ENCODE data around the gene FILIP1L. TPM values are rescaled to one million over a fixed set of nuclear protein-coding genes. Genes with fewer than 3 reads are reported as not detected.

The FILIP1L gene
- total RNA-seq, 1 donor from 2014 or later, result 48.5 TPM

DNA sequence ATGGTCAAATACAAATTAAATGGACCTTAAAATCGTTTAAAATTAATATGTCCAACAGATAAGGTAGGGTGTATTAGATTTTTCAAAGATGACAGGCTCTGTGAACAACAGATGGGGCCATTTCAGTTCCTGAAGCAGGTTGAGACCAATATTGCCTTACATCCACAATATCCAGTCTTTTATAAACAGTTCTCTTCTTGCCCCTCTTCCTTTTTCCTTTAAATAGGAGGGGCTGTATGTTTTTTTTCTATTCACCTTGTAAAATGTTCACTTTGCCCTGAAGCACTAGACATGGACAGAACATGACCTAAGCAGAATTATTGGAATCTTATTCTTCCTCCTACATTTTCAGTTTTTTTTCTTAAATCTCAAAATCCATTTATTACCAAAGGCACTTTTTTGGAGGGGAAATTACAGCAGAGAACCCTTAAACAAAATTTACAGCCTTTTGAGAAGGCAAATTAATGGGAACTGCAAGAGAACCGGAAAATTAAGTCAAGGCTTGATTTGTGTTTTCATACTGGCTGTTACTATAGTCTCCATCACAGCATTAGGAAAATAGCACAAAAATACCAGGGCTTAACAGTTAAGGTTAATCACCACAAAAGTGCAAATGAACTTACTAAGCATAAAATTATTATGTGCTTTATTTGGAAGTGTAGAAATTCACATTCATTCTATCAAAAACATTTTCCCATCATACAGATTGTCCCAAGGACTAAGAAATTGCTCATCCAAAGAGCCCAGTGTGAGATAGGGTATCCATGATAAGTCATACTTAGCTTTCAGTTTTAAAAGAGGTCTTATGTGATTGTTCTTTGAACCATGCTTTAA, 240.8 kb downstream of the FILIP1L start:
- no peak for DNase-seq (ENCODE audit: low spot score)

GRCh38 chr3:99872923-99873254, 241.4 kb downstream of the FILIP1L start:
- DNase-seq (ENCODE audit: low spot score), result no peak

DNA sequence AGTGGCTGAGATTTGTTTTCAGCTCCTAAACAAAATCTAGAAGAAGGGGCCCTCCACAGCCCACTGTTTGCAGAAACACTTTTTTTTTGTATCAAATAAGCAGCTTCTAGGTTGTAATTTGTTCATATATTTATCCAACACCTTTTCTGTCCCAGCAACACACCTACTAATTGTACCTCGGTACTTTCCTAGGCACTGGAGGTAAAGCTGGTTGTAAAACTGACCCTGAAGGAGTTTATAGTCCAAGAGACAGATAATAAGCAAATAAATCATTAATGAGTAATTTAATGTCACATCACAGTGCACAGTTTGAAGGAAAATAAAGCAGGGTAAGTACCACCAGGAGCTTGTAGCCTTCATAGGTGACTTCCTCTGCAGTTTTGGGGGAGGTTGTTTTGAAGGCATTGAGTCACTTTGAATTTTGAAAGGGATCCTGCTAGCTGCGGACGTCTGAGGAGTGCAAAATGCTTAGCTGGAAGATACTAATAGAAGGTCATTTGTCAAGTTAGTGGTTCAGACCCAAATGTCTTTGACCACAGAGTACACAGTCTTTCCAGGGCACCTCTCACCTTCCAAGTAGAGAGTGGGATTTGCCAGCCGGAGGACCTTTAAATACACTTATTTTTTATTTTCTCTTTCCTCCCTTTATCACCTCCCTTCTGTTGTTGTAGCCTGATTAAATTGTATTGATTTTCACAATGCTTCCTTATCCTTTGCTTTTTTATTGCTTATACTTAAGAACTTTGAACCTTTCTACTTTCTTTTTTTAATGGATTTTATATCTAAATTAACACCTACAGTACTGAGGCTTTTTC, 242.9 kb downstream of the FILIP1L start:
- no peak for DNase-seq (ENCODE audit: low spot score)

- no peak for DNase-seq (ENCODE audit: low spot score)
Observed at GRCh38 chr3:99870712-99871111, 243.6 kb downstream of the FILIP1L start.

GRCh38 chr3:99869621-99870020, 244.7 kb downstream of the FILIP1L start:
- no peak for DNase-seq (ENCODE audit: low spot score)

DNA sequence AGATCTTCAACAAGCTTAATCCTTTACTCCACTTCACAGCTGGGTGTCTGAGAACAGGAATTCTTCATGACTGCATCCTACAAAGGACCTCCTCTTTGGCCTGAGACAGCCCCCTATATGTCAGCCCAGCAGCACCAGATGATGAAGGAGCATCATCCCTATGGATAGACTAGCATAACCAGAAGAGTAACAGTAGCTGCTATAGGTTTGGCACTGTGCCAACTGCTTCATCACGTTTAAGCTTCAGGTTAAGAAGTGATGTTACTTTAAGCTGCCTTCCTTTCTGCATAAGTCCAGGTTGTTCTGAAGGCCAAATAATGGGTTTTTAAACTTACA, 246.0 kb downstream of the FILIP1L start:
- DNase-seq (ENCODE audit: low spot score), result no peak

DNA sequence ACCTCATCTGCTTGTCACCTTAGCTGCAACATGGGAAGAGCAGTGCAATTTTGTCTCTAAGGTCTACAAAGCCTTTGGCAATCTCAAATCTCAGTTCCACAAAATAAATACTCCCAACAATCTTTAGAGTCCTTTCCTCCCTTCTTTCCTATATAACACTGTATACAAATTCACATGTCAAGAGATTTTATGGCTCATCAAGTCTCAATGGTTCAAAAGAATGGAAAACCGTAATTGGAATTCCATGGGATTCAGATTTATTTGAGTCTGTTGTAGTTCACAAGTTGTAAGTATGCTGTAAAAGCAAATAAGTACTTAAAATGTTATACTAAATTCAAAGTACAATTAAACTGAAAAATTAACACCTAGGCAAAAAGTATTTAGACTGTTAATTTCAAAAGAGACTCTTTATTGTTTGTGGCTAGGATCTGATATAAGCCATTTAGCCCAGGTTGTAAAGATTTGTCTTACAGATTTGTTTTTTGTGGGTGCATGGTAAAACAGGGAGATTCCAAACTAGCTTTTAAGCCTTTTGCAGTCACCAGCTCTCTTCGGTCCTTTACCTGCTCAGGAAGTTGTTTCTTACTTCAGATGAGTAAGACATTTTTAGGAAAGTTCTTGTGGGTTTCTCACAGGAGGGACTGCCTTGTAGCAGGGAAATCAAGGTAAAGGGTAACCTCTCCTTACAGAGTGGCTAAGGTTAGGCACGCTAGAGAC, 246.5 kb downstream of the FILIP1L start:
- no peak for DNase-seq (ENCODE audit: low spot score)

DNA sequence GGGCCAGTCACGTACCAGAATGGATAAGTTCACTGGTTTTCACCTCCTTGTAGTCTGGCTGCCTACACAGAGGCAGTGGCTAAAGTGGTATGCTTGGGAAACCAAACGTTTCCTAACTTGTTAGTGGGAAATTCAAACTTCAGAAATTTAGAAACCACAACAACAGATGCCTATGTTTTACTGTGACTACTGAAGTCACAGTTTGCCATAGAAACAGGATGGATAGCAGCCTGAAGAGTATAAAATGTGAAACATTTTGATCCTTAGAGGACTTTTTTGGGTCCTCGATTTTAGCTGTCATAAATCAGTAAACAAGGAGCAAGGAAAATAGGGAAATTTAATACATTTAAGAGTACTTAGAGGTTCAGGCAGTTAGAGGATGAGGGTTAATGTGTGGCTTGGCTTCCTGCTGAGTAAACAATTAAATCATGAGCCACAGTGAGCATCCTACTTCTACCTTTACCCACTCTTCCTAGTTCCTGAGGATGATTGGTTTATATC, 248.0 kb downstream of the FILIP1L start:
- no peak for DNase-seq (ENCODE audit: low spot score)

GRCh38 chr3:99865321-99865720, 249.0 kb downstream of the FILIP1L start:
- DNase-seq (ENCODE audit: low spot score), result no peak

- no peak for DNase-seq (ENCODE audit: low spot score)
Observed at GRCh38 chr3:99864289-99864688, 250.0 kb downstream of the FILIP1L start.

- DNase-seq (ENCODE audit: low spot score), result no peak
Observed at GRCh38 chr3:99863588-99863987, 250.7 kb downstream of the FILIP1L start.

- DNase-seq (ENCODE audit: low spot score), result no peak
Observed at GRCh38 chr3:99863002-99863401, 251.3 kb downstream of the FILIP1L start.

- no peak for DNase-seq (ENCODE audit: low spot score)
Observed at GRCh38 chr3:99862208-99862607, 252.1 kb downstream of the FILIP1L start.

GRCh38 chr3:99861216-99861615, 253.1 kb downstream of the FILIP1L start:
- no peak for DNase-seq (ENCODE audit: low spot score)

DNA sequence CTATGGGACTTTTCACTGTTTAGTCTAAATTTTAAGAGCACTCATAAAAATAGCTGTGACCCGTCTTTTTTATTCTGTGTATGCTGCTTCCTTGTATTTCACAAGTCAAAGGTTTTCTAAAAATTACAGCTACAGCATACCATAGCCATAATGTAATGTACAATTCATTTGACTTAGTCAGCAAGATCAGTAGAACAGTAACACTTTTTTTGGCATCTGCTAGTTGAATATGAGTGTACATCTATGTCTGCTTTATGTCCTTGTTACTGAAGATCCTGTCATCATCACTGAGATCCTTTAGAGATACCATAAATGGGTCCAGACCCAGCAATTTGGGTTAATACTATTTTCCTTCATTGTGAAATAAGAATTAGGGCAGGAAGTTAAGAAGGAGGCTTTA, 254.5 kb downstream of the FILIP1L start:
- no peak for DNase-seq (ENCODE audit: low spot score)

DNA sequence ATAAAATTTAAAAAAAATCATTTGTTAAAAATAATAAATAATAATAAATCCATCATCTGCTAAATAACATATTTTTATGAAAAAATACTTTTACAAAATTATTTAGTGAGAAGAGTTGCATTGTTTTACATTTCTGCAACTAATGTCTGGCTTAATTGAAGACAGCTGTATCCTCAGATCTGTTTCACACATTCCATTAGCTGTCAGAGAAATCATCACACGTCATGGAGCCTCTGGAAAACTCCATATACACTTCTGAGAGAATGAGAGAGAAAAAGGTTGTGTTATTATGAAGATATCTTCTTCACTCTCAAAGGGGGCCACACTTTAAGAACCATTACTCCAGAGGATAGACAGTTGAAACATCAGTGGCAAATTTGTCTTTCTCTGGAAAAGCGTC, 255.8 kb downstream of the FILIP1L start:
- DNase-seq (ENCODE audit: low spot score), result no peak

DNA sequence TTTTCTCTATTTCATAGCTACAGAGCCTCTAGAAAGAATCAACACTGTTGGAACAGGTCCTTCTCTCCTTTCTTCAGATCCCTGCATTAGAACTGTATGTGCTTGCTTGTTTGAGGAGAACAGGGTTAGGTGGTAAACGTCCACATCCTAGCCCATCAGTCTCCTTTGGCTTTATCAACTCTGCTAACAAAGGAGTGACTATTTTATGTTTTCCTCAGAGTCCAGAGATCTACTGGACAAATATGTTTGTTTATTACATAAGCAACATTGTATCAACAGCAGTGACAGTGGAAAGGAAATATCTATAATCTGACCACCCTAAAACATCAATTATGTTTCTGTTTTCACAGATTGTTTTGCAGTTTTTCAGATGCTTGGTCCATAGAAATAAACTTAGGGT, 257.0 kb downstream of the FILIP1L start:
- DNase-seq (ENCODE audit: low spot score), result no peak

DNA sequence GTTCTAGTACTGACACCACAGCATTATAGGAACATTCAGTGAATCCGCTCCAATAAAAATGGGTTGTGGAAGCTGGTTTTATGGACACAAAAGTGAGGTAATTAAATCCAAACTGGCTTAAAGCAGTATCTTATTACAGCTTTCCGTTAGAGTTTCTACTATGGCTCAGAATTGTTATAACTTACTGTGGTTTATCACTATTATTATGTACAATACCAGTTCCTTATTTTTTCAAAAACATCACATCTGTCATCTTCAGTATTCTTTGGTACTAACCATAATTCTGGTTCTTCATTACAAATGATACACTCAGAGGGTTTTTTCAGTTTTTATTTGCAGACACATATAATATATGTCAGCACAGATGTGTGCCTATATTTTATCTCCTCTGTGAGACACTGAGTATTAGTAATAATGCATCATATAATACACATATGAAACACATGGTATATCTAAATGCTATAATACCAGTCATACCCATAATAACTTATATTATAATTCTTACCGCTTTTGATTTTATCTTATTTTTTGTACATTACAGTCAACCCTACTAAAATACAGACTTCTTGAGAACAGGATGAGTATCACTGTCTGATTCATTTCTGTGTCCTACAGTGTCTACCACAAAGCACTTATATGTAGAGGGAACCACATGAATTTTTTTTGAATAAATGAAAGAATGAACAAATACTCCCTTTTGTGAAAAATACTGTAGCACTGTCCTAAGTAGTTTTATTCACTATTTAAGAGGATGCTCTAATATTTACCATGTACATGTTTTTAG, 257.7 kb downstream of the FILIP1L start:
- DNase-seq (ENCODE audit: low spot score), result no peak

DNA sequence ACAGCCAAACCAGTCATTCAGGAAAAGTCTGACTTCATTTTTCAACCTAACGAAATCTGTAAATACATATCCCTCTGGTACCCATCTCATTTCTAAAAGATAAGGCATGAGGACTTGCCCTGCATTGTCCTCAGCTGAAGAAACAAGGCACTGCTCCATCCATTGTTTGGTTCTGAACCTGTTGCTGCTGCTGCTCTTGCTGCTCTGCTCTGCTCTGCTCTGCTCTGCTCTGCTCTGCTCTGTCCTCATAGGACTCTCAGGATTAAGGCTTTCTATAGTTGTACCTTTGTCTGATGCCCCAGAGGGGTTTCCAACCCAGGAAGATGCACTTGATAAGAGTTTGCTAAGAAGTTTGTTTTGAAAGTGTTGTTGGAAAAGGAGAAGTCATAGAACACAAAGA, 258.4 kb downstream of the FILIP1L start:
- no peak for DNase-seq (ENCODE audit: low spot score)

- DNase-seq (ENCODE audit: low spot score), result no peak
Observed at GRCh38 chr3:99854756-99855298, 259.5 kb downstream of the FILIP1L start.

DNA sequence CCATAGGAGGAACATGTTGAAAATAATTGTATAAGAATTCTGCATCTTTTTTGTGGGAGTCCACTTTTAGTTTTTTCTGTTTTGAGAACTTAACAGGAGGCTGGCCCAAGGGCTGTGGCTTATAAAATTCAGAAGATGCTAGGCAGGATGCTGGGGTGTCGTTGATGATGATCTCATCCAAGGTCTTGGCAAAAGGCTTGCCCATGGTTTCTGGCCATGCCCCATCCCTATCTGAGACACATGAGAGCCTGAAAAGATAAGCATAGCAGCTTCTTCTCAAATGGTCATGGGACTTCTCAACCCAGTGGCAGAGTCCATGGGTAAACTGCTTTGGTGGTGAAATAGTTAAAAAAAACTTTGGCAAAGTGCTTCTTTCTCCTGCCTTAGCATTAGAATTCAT, 261.4 kb downstream of the FILIP1L start:
- no peak for DNase-seq (ENCODE audit: low spot score)

Data from mesenteric fat pad (tissue), 1 donor.